Endothelial cell of umbilical vein (primary cell): ENCODE results near the gene PTCD1.

Experiments
- CTCF ChIP-seq, 2 donors: IDR thresholded peaks; 1 replicate in 1 of 2; 2 replicates in 1 of 2; pipeline ENCODE4 v1.5.1; 2011; ENCODE audit warnings: low read length in 2 of 2, mild to moderate bottlenecking in 2 of 2, moderate library complexity in 2 of 2, control low read depth in 1 of 2, inconsistent platforms in 1 of 2, low read depth in 1 of 2; ENCODE audit not compliant: insufficient read depth in 1 of 2; ENCODE audit errors: extremely low read depth in 1 of 2
- EZH2 ChIP-seq: IDR thresholded peaks from 2 replicates; pipeline ENCODE4 v1.6.1; 2012; ENCODE audit warnings: borderline replicate concordance, low read depth, mild to moderate bottlenecking, moderate library complexity, low read length, inconsistent platforms; ENCODE audit not compliant: severe bottlenecking
- JUN ChIP-seq: IDR thresholded peaks from 2 replicates; pipeline ENCODE4 v1.6.1; 2011; ENCODE audit warnings: borderline replicate concordance, low read depth; ENCODE audit not compliant: insufficient read length, insufficient read depth
- MYC ChIP-seq: IDR thresholded peaks from one replicate; pipeline ENCODE4 v1.6.1; 2011; ENCODE audit warnings: mild to moderate bottlenecking, low read depth, low read length
- POLR2A ChIP-seq: IDR thresholded peaks from 2 replicates; pipeline ENCODE4 v1.6.1; 2012; ENCODE audit warnings: low read depth, mild to moderate bottlenecking, control low read depth, low read length
- POLR2AphosphoS5 ChIP-seq: IDR thresholded peaks from 2 replicates; pipeline ENCODE4 v1.6.1; 2012; ENCODE audit warnings: low read depth, mild to moderate bottlenecking, control low read depth, low read length, moderate library complexity; ENCODE audit not compliant: insufficient read depth

GRCh38 chr7:99375070-99375807 lies 63.4 kb downstream of the PTCD1 start:
- peak; percentile 57 for TF ChIP-seq POLR2A
- TF ChIP-seq CTCF (IDR thresholded peaks at IDR 0.05; ENCODE audit: extremely low read depth in 1 of 2, insufficient read depth in 1 of 2, low read depth in 1 of 2, low read length in 2 of 2): no peak
- no peak for TF ChIP-seq EZH2
- TF ChIP-seq MYC: no peak
- no peak for TF ChIP-seq JUN
- TF ChIP-seq POLR2AphosphoS5: peak; percentile 87
